Stimulated activated memory B cell treated with anti-CD40 and anti-IgM and Interleukin-4, amounts not matched to agents 10 μg/mL and 1 μg/mL and 100 μg/mL, for 72 hours (primary cell): ENCODE measurements around the gene F9.

Experiments used
- ATAC-seq: fragments of 150-1000 bp; cut with Tn5 transposase; 2 replicates; pipeline ENCODE4 v1.10.0; 2021
- H3K27ac Mint-ChIP-seq: one replicate; pipeline ENCODE4 v1.8.0; 2022; ENCODE audit warnings: mild to moderate bottlenecking, mixed read lengths
- H3K27me3 Mint-ChIP-seq: one replicate; pipeline ENCODE4 v1.8.0; 2022; ENCODE audit warnings: mixed read lengths
- H3K36me3 Mint-ChIP-seq: one replicate; pipeline ENCODE4 v1.8.0; 2022; ENCODE audit warnings: mixed read lengths
- H3K4me1 Mint-ChIP-seq: one replicate; pipeline ENCODE4 v1.8.0; 2022; ENCODE audit warnings: mixed read lengths
- H3K4me3 Mint-ChIP-seq: one replicate; pipeline ENCODE4 v1.8.0; 2022; ENCODE audit warnings: mild to moderate bottlenecking, moderate library complexity, mixed read lengths
- H3K9me3 Mint-ChIP-seq: one replicate; pipeline ENCODE4 v1.8.0; 2022; ENCODE audit warnings: mixed read lengths

The F9 gene

DNA sequence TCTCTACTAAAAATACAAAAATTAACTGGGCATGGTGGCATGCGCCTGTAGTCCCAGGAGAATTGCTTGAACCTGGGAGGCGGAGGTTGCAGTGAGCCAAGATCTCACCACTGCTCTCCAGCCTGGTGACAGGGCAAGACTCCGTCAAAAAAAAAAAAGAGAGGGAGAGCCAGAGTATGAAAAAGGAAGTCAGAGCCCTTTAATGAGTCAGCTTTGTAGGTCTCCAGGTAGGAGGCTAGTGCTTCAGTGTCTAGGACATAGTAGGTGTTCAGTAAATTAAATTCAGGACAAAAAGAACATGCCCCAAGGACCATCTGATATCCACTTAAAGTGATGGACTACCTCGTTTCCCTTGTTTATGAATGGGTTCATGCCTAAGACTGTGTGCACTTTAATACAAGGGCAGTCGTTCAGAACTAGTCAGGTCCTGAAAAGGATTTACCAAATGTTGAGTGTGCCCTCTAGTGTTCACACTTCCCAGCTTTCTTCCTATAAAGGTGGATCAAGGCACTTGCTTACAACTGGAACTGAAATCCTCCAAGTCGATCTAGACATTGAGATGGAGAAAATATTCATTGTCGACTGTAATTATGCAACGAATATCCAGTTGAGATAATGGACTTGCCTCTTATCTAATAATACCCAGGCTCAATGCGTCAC lies 29.0 kb downstream of the F9 start:
- no peaks in the 10 kb centered on the region for H3K27me3 Mint-ChIP-seq
- H3K4me3 Mint-ChIP-seq: no peak overlapping the region
- H3K27ac Mint-ChIP-seq: no peak overlapping the region
- peaks cover 5% of the 10 kb centered on the region for H3K4me1 Mint-ChIP-seq
- peak; percentile 65 for ATAC-seq
- no peaks in the 10 kb centered on the region for H3K9me3 Mint-ChIP-seq
- no peaks in the 10 kb centered on the region for H3K36me3 Mint-ChIP-seq

DNA sequence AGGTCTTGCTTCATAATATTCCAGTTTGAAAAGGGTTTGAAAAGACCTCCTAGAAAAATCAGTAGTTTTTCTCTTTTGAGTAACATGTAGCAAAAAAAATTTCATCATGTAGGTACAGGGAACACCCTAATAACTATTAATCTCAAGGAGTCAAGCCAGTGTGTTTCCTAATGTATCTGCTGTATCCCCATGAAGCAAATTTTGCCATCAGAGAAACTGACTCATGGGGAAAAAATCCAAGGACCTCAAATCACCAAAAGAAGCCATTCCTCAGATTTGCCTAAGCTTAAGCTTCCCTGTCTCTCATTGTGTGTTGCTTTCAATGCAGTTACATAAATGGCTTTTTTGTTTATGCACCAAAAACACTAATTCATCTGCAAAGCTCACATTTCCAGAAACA lies 29.7 kb downstream of the F9 start:
- ATAC-seq: no peak
- H3K9me3 Mint-ChIP-seq: no peaks in the 10 kb centered on the region
- no peak overlapping the region for H3K27ac Mint-ChIP-seq

DNA sequence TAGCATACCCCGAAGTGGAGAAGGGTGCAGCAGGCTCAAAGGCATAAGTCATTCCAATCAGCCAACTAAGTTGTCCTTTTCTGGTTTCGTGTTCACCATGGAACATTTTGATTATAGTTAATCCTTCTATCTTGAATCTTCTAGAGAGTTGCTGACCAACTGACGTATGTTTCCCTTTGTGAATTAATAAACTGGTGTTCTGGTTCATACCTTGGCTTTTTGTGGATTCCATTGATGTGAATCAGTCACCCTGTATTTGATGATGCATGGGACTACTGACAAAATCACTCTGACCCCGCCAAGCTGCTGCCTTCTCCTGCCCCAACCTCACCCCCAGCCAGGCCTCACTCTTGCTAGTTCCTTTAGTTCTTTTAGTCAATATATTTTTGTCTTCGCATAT lies 32.7 kb downstream of the F9 start:
- Mint-ChIP-seq H3K36me3 (no peaks in the 10 kb centered on the region), H3K4me3 (no peak overlapping the region), H3K4me1 (no peaks in the 10 kb centered on the region), H3K27ac (no peak overlapping the region), H3K27me3 (no peaks in the 10 kb centered on the region), H3K9me3 (no peaks in the 10 kb centered on the region)
- ATAC-seq: no peak

More for the DNA sequence above, 29.7 kb downstream of the F9 start:
- Mint-ChIP-seq H3K4me3 (no peak overlapping the region), H3K4me1 (no peaks in the 10 kb centered on the region), H3K36me3 (no peaks in the 10 kb centered on the region), H3K27me3 (no peaks in the 10 kb centered on the region)

DNA sequence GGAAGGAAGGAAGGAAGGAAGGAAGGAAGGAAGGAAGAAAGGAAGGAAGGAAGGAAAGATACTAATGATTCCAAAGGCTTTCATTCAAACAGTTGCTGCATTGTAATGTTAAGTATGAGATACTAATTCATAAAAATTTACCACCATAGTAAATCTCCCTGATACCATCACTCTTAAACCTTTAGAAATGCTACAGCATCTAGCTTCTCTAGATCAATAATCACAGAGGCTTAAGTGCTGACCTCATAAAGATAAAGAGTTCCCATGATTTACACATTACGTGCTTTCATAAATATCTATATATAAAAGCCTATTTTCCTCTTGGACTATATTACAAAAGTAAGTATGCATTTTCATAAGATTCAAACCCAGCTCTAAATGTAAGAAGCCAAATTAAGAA lies 36.4 kb downstream of the F9 start:
- Mint-ChIP-seq H3K27ac (no peak overlapping the region), H3K9me3 (no peaks in the 10 kb centered on the region), H3K36me3 (no peaks in the 10 kb centered on the region), H3K4me1 (no peaks in the 10 kb centered on the region), H3K27me3 (no peaks in the 10 kb centered on the region), H3K4me3 (no peak overlapping the region)
- no peak for ATAC-seq

DNA sequence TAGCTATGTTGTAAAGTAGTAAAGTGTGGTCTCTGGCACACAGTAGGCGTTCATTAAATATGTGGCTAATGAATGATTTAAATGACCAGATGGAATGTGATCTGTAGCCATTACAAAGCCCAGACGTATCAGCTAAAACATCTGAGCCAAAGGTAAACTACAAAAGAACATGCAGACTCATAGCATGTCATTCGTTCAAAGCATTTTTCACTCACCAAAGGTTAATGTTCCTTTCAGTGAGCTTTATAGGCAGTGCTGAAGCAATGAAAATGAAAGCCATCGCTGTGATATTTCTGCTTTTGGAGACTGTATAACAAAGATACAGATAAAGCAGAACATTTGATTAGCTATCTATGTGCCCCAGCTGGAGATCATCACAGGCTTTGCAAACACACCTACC lies 50.5 kb downstream of the F9 start:
- Mint-ChIP-seq H3K36me3 (no peaks in the 10 kb centered on the region), H3K27me3 (no peaks in the 10 kb centered on the region), H3K4me1 (no peaks in the 10 kb centered on the region), H3K9me3 (no peaks in the 10 kb centered on the region), H3K27ac (no peak overlapping the region), H3K4me3 (no peak overlapping the region)
- ATAC-seq: no peak

DNA sequence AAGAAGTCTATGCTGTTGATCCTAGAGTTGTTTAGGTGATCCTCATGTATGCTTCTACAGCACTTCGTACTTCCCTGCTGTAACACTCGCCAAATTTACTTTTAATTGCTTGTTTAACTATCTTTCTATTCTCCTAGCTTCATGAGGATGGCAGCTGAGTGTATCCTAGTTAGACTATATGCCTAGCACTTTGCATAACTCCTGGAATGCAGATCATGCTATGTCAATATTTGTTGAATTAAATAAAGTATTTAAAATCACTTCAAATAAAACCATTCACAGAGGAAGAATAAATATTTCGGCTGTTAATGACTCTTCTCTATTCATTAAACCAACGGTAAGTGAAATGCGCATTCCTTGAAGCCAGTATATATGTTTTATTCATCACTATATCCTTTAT lies 55.1 kb downstream of the F9 start:
- Mint-ChIP-seq H3K4me1 (no peaks in the 10 kb centered on the region), H3K27ac (no peak overlapping the region), H3K27me3 (no peaks in the 10 kb centered on the region), H3K4me3 (no peak overlapping the region), H3K9me3 (no peaks in the 10 kb centered on the region), H3K36me3 (no peaks in the 10 kb centered on the region)
- ATAC-seq: no peak

DNA sequence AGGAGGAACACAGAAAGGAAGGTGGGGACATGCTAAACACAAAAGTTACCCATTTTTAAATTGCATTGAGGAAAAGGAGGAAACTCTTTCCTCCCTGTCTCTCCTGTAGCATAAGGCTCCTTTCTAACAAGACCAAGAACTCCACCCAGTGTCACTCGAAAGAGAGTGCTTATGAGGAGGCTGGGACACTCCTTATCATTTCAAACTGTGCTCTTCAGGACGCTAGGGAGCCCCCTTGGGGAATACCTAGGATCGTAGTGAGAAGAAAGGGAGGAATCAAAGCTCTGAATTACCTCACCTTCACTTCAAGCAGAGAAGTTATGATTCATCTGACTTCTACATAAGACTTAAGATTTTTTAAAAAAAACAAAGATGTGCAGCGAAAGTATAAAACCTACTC lies 65.5 kb downstream of the F9 start:
- Mint-ChIP-seq H3K9me3 (peaks cover 5% of the 10 kb centered on the region), H3K4me1 (no peaks in the 10 kb centered on the region), H3K4me3 (no peak overlapping the region), H3K36me3 (no peaks in the 10 kb centered on the region), H3K27ac (no peak overlapping the region), H3K27me3 (no peaks in the 10 kb centered on the region)
- ATAC-seq: no peak

DNA sequence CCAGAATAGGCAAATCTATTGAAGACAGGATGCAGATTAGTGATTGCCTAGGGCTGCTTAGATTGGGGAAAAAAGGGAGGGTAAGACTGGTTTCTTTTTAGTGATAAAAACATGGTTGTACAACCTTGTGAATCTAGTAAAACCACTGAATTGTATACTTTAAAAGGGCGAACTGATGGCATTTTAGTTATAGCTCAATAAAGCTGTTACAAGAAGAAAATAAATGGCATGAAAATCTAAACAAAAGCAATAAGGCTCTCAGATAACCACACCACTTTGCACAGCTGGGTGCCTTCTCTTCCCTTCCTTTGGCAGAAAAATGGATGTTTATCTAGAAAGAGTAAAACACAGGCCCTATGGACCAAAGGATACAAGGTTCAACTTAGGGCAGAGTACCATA lies 69.6 kb downstream of the F9 start:
- no peak overlapping the region for H3K4me3 Mint-ChIP-seq
- no peak overlapping the region for H3K27ac Mint-ChIP-seq
- no peaks in the 10 kb centered on the region for H3K4me1 Mint-ChIP-seq
- no peaks in the 10 kb centered on the region for H3K36me3 Mint-ChIP-seq
- no peak for ATAC-seq
- peaks cover 5% of the 10 kb centered on the region for H3K9me3 Mint-ChIP-seq
- H3K27me3 Mint-ChIP-seq: no peaks in the 10 kb centered on the region
